Fibroblast of skin of abdomen (primary cell): ENCODE data around the gene MRPL9.

Source experiments
- DNase-seq: peaks from one replicate; pipeline ENCODE4 v3.0.0-alpha.2; 2013

Gene MRPL9

GRCh38 chr1:151710187-151710840, 53.0 kb downstream of the MRPL9 start:
- peak; percentile 41 for DNase-seq
